Stimulated activated CD8-positive, alpha-beta memory T cell treated with anti-CD3 and anti-CD28 coated beads, Interleukin-4, amount 100 ng/mL, for 4 hours (primary cell): Measurements from ENCODE around the gene PTPRJ.

Experiments
- DNase-seq, 2 donors: peaks; one replicate each; pipeline ENCODE4 v3.0.0-alpha.2; 2020; ENCODE audit warnings: low read depth in 2 of 2, low spot score in 1 of 2

PTPRJ gene

GRCh38 chr11:47967577-47968525, 12.5 kb upstream of the PTPRJ start:
- no peak for DNase-seq

- no peak for DNase-seq
Observed at GRCh38 chr11:47969401-47969800, 11.0 kb upstream of the PTPRJ start.

GRCh38 chr11:47971501-47971900, 8.9 kb upstream of the PTPRJ start:
- no peak for DNase-seq

- no peak for DNase-seq
Observed at GRCh38 chr11:47973173-47973572, 7.2 kb upstream of the PTPRJ start.

- no peak for DNase-seq
Observed at GRCh38 chr11:47976931-47977330, 3.4 kb upstream of the PTPRJ start.

GRCh38 chr11:47977623-47978022, 2.7 kb upstream of the PTPRJ start:
- no peak for DNase-seq

- no peak for DNase-seq
Observed at GRCh38 chr11:47979378-47980087, 826 bp upstream of the PTPRJ start.

GRCh38 chr11:47980907-47981621, 705 bp downstream of the PTPRJ start:
- DNase-seq = no peak

- no peak for DNase-seq
Observed at GRCh38 chr11:47981667-47982404, 1.5 kb downstream of the PTPRJ start.

- DNase-seq = no peak
Observed at GRCh38 chr11:47982616-47983015, 2.3 kb downstream of the PTPRJ start.

GRCh38 chr11:47983464-47984397, 3.4 kb downstream of the PTPRJ start:
- DNase-seq = no peak

- DNase-seq = no peak
Observed at GRCh38 chr11:47986219-47986618, 5.9 kb downstream of the PTPRJ start.

- no peak for DNase-seq
Observed at GRCh38 chr11:47986742-47987141, 6.4 kb downstream of the PTPRJ start.

GRCh38 chr11:47987310-47987709, 7.0 kb downstream of the PTPRJ start:
- no peak for DNase-seq

- no peak for DNase-seq
Observed at GRCh38 chr11:47987781-47988180, 7.4 kb downstream of the PTPRJ start.

- DNase-seq = no peak
Observed at GRCh38 chr11:47989779-47990178, 9.4 kb downstream of the PTPRJ start.

- DNase-seq = no peak
Observed at GRCh38 chr11:47991266-47991830, 11.0 kb downstream of the PTPRJ start.

GRCh38 chr11:47991894-47992293, 11.5 kb downstream of the PTPRJ start:
- DNase-seq = no peak

GRCh38 chr11:47992959-47993820, 12.8 kb downstream of the PTPRJ start:
- DNase-seq = no peak
